GM12801 (cell line): Measurements from ENCODE around the gene OR10G6.

Experiments used
- CTCF ChIP-seq: IDR thresholded peaks from one replicate; pipeline ENCODE4 v1.5.1; 2011; ENCODE audit warnings: control low read depth; ENCODE audit not compliant: insufficient read length; ENCODE audit errors: extremely low read depth

Gene OR10G6

GRCh38 chr11:123995119-123995518, at the start of gene OR10G6:
TSS of gene OR10G6 (minus strand) at chr11:123995161. CDS start at chr11:123995161, 0 bp downstream.
- no peak for TF ChIP-seq CTCF

- TF ChIP-seq CTCF: no peak
These were observed 48.5 kb upstream of the OR10G6 start for GRCh38 chr11:124043420-124043819.

GRCh38 chr11:124041254-124041653, 46.3 kb upstream of the OR10G6 start, which contains the start of gene OR10G7:
TSS of gene OR10G7 (minus strand) at chr11:124041325. CDS start at chr11:124039001, 2,324 bp downstream.
- TF ChIP-seq CTCF: no peak

- no peak for TF ChIP-seq CTCF
These were observed 44.6 kb upstream of the OR10G6 start for GRCh38 chr11:124039557-124039956.

GRCh38 chr11:124036666-124037065, 41.7 kb upstream of the OR10G6 start:
- no peak for TF ChIP-seq CTCF

GRCh38 chr11:124026498-124026897, 31.5 kb upstream of the OR10G6 start, which contains the start of gene OR10G8:
TSS of gene OR10G8 (plus strand) at chr11:124026798. CDS start at chr11:124029623, 2,825 bp downstream.
- no peak for TF ChIP-seq CTCF

GRCh38 chr11:124012697-124013096, 17.7 kb upstream of the OR10G6 start, which contains the start of gene OR10G4:
TSS of gene OR10G4 (plus strand) at chr11:124012997. CDS start at chr11:124015575, 2,578 bp downstream.
- TF ChIP-seq CTCF: no peak
